ENCODE results near the gene DPP6. TPM values are rescaled to one million over a fixed set of nuclear protein-coding genes. Genes with fewer than 3 reads are reported as not detected.

The DPP6 gene
- total and polyA plus RNA-seq, 2 experiments from 2014 or later, result 0.21 TPM; not detected in 1

DNA sequence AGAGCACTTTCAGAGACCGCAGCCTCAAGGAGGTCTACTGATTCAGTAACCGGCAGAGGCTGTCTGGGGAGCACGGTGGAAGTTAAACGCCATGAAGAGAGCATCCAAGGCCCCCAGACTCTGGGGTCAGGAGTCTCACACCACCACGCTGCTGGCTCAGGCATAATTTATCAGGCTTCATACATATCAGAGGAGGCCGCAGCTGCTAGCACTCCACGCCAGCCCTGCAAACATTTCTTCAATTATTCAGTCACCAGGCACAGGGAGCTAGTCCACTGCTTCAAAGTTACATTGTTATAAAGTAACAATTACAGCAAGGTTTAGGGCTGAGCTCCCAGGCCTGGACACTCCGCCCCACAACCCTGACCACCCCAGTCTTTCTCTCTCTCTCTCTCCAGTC is 852.9 kb downstream of the DPP6 start:
- H3K4me3 ChIP-seq, result no peak overlapping the region
- DNase-seq (ENCODE audit: low read depth in 1 of 2, low spot score in 1 of 2), result no peak
- H3K27me3 ChIP-seq, result no peaks in the 10 kb centered on the region
- TF ChIP-seq, protein P1, sequence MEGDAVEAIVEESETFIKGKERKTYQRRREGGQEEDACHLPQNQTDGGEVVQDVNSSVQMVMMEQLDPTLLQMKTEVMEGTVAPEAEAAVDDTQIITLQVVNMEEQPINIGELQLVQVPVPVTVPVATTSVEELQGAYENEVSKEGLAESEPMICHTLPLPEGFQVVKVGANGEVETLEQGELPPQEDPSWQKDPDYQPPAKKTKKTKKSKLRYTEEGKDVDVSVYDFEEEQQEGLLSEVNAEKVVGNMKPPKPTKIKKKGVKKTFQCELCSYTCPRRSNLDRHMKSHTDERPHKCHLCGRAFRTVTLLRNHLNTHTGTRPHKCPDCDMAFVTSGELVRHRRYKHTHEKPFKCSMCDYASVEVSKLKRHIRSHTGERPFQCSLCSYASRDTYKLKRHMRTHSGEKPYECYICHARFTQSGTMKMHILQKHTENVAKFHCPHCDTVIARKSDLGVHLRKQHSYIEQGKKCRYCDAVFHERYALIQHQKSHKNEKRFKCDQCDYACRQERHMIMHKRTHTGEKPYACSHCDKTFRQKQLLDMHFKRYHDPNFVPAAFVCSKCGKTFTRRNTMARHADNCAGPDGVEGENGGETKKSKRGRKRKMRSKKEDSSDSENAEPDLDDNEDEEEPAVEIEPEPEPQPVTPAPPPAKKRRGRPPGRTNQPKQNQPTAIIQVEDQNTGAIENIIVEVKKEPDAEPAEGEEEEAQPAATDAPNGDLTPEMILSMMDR (IDR thresholded peaks at IDR 0.05; ENCODE audit: low read depth, low read length), result no peak
- no peaks in the 10 kb centered on the region for H3K36me3 ChIP-seq
- H3K4me1 ChIP-seq (ENCODE audit: low read depth), result no peaks in the 10 kb centered on the region
- no peak overlapping the region for H3K27ac ChIP-seq
- no peaks in the 10 kb centered on the region for H3K9me3 ChIP-seq (ENCODE audit: low read depth)

DNA sequence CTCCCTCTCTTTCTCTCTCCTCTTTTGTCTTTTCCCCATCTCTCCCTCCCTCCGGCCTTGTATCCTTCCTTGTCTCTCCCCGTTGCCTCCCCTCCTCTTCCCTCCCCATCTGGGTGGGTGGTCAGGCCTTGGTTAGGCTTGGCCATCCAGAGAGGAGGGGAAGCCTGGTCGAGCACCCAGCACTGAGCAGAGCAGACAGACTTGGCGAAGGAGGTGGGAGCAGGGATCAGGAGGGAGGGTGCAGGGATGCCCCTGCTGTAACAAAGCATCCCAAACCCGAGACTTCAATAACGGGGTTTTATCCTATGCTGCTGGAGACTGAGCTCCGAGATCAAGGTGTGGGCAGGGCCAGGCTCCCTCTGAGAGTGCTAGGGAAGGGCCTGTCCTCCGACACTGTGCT is 853.4 kb downstream of the DPP6 start:
- Histone ChIP-seq H3K36me3 (no peaks in the 10 kb centered on the region), H3K4me1 (ENCODE audit: low read depth) (no peaks in the 10 kb centered on the region), H3K27me3 (no peaks in the 10 kb centered on the region), H3K9me3 (ENCODE audit: low read depth) (no peaks in the 10 kb centered on the region), H3K27ac (no peak overlapping the region), H3K4me3 (no peak overlapping the region)
- TF ChIP-seq, protein P1 (IDR thresholded peaks at IDR 0.05; ENCODE audit: low read depth, low read length), result no peak
- DNase-seq (ENCODE audit: low read depth in 1 of 2, low spot score in 1 of 2), result no peak

DNA sequence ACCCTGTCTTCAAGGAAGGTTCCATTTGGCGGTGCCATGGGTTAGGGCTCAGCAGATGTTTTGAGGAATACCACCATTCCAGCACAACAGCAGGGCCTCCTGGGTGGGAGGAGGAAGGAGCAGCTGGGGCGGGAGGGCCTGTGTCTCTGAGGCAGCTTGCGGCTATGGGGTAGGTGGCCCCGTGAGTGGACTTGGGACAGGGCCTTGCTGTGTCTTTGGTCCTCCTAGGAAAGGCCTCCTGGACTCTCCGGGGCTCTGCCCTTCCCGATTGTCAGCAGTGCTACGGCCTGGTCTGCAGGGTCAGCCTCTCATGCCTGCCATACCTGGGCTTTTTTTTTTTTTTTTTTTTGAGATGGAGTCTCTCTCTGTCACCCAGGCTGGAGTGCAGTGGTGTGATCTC is 854.0 kb downstream of the DPP6 start:
- H3K36me3 ChIP-seq, result no peaks in the 10 kb centered on the region

DNA sequence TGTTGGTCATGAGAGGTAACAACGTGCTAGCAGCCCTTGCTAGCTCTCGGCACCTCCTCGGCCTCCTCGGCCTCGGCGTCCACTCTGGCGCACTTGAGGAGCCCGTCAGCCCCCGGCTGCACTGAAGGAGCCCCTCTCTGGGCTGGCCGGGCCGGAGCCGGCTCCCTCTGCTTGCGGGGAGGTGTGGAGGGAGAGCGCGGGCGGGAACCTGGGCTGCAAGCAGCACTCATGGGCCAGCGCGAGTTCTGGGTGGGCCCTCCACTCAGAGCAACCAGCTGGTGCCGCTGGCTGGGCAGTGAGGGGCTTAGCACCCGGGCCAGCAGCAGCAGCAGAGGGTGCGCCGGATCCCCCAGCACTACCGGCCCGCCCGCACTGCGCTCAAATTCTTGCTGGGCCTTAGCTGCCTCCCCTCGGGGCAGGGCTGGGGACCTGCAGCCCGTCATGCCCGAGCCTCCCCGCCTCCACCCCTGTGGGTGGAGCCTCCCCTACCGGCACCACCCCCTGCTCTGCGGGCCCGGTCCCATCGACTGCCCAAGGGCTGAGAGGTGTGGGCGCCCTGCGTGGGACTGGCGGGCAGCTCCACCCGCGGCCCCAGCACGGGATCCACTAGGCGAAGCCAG is 854.6 kb downstream of the DPP6 start:
- H3K9me3 ChIP-seq (ENCODE audit: low read depth), result no peaks in the 10 kb centered on the region
- no peak for DNase-seq (ENCODE audit: low read depth in 1 of 2, low spot score in 1 of 2)
- H3K4me1 ChIP-seq (ENCODE audit: low read depth), result no peaks in the 10 kb centered on the region
- TF ChIP-seq, protein P1 (IDR thresholded peaks at IDR 0.05; ENCODE audit: low read depth, low read length), result no peak
- no peaks in the 10 kb centered on the region for H3K27me3 ChIP-seq
- H3K27ac ChIP-seq, result no peak overlapping the region
- no peaks in the 10 kb centered on the region for H3K36me3 ChIP-seq
- no peak overlapping the region for H3K4me3 ChIP-seq

More for the DNA sequence above, 854.0 kb downstream of the DPP6 start:
- no peaks in the 10 kb centered on the region for H3K27me3 ChIP-seq
- no peaks in the 10 kb centered on the region for H3K4me1 ChIP-seq (ENCODE audit: low read depth)
- H3K4me3 ChIP-seq, result no peak overlapping the region
- no peaks in the 10 kb centered on the region for H3K9me3 ChIP-seq (ENCODE audit: low read depth)
- TF ChIP-seq, protein P1 (IDR thresholded peaks at IDR 0.05; ENCODE audit: low read depth, low read length), result no peak
- no peak overlapping the region for H3K27ac ChIP-seq
- no peak for DNase-seq (ENCODE audit: low read depth in 1 of 2, low spot score in 1 of 2)

DNA sequence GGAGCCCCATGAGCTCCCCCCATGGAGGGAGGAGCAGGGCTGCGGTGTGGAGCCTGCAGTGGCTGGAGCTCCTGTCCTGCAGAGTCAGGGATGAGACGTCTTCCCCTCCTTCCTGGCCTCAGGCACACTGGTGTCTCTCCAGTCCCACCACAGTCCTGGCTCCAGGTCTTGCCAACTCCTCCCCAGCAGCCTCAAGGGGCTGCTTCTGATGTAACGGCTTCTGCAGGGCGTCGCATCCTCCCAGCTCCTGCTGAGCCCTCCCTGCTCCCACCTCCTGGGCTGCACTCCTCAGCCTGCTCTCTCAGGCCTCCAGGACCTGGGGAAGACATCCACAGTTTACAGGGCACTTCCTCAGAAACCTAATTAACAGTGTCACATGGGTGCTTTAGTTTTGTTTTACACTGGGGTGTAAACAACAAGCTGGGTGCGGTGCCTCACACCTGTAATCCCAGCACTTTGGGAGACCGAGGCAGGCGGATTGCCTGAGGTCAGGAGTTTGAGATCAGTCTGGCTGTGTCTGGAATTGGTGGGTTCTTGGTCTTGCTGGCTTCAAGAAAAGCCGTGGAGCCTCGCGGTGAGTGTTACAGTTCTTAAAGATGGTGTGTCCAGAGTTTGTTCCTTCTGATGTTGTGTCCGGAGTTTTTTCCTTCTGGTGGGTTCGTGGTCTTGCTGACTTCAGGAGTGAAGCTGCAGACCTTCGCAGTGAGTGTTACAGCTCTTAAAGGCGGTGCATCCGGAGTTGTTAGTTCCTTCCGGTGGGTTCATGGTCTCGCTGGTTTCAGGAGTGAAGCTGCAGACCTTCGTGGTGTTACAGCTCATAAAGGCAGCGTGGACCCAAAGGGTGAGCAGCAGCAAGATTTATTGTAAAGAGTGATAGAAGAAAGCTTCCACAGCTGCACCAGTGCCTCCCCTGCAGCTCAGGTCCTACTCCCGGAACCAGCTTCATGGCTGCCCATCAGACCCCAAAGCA is 855.7 kb downstream of the DPP6 start:
- H3K9me3 ChIP-seq (ENCODE audit: low read depth), result no peaks in the 10 kb centered on the region
- TF ChIP-seq, protein P1 (IDR thresholded peaks at IDR 0.05; ENCODE audit: low read depth, low read length), result no peak
- no peak overlapping the region for H3K27ac ChIP-seq
- H3K27me3 ChIP-seq, result no peaks in the 10 kb centered on the region
- H3K4me1 ChIP-seq (ENCODE audit: low read depth), result no peaks in the 10 kb centered on the region
- no peaks in the 10 kb centered on the region for H3K36me3 ChIP-seq
- H3K4me3 ChIP-seq, result no peak overlapping the region
- DNase-seq (ENCODE audit: low read depth in 1 of 2, low spot score in 1 of 2), result no peak

All from cardiac muscle cell (in vitro differentiated cells and primary cell).